GM23248 (cell line): ENCODE measurements around the gene TOR1B. TPM values are rescaled to one million over a fixed set of nuclear protein-coding genes. Genes with fewer than 3 reads are reported as not detected.
"Not testable (repeated sequence)": the region's sequence is repeated elsewhere in the genome, so short reads cannot be mapped to it uniquely, and the experiment has no call there.

ENCODE experiments used
- DNase-seq: peaks from one replicate; pipeline ENCODE4 v3.0.0-alpha.2; 2015
- H2AFZ ChIP-seq: fragments of 200-600 bp; sonication (generic); 2 replicates; pipeline ENCODE4 v1.6.1; 2016; ENCODE audit warnings: antibody characterized with exemption
- H3F3A ChIP-seq: fragments of 200-600 bp; sonication (generic); 2 replicates; pipeline ENCODE4 v1.6.1; 2016; ENCODE audit warnings: mild to moderate bottlenecking, antibody characterized with exemption, mixed run types; ENCODE audit not compliant: insufficient read depth
- H3K27ac ChIP-seq: fragments of 200-600 bp; sonication (generic); 2 replicates; pipeline ENCODE4 v1.5.1; 2016; ENCODE audit warnings: mild to moderate bottlenecking
- H3K27me3 ChIP-seq: fragments of 200-600 bp; sonication (generic); replicated peaks from 2 replicates; pipeline ENCODE4 v1.6.1; 2016; ENCODE audit warnings: mild to moderate bottlenecking; ENCODE audit not compliant: insufficient read depth
- H3K36me3 ChIP-seq: fragments of 200-600 bp; sonication (generic); 2 replicates; pipeline ENCODE4 v1.6.1; 2016; ENCODE audit warnings: low read depth, mild to moderate bottlenecking
- H3K4me1 ChIP-seq: fragments of 200-600 bp; sonication (generic); 2 replicates; pipeline ENCODE4 v1.6.1; 2016; ENCODE audit warnings: mild to moderate bottlenecking; ENCODE audit not compliant: insufficient read depth
- H3K4me2 ChIP-seq: fragments of 200-600 bp; sonication (generic); one replicate; pipeline ENCODE4 v1.6.1; 2016; ENCODE audit warnings: mild to moderate bottlenecking; ENCODE audit not compliant: unreplicated experiment
- H3K4me3 ChIP-seq: fragments of 200-600 bp; sonication (generic); 2 replicates; pipeline ENCODE4 v1.5.1; 2016; ENCODE audit warnings: mild to moderate bottlenecking
- H3K79me2 ChIP-seq: fragments of 200-600 bp; sonication (generic); 2 replicates; pipeline ENCODE4 v1.6.1; 2016; ENCODE audit warnings: mild to moderate bottlenecking; ENCODE audit not compliant: insufficient read depth
- H3K9ac ChIP-seq: fragments of 200-600 bp; sonication (generic); 2 replicates; pipeline ENCODE4 v1.6.1; 2016; ENCODE audit warnings: mild to moderate bottlenecking
- H3K9me2 ChIP-seq: fragments of 200-600 bp; sonication (generic); 2 replicates; pipeline ENCODE4 v1.6.1; 2016; ENCODE audit warnings: mixed run types, mild to moderate bottlenecking, moderate library complexity; ENCODE audit not compliant: insufficient read depth
- H3K9me3 ChIP-seq: fragments of 200-600 bp; sonication (generic); one replicate; pipeline ENCODE4 v1.6.1; 2017; ENCODE audit warnings: low read depth
- H4K20me1 ChIP-seq: fragments of 200-600 bp; sonication (generic); 2 replicates; pipeline ENCODE4 v1.6.0; 2016; ENCODE audit not compliant: insufficient read depth
- EZH2 ChIP-seq: fragments of 200-600 bp; sonication (generic); IDR thresholded peaks from 2 replicates; pipeline ENCODE4 v1.6.1; 2018; ENCODE audit warnings: antibody characterized with exemption, mild to moderate bottlenecking; ENCODE audit not compliant: insufficient read depth, poor library complexity, severe bottlenecking
- EZH2phosphoT487 ChIP-seq: fragments of 200-600 bp; sonication (generic); IDR thresholded peaks from 2 replicates; pipeline ENCODE4 v1.6.1; 2018; ENCODE audit warnings: antibody characterized with exemption, moderate library complexity, mild to moderate bottlenecking, low read depth; ENCODE audit not compliant: insufficient read depth
- WGBS, 2 experiments: methylation state at CpG; one replicate each; pipeline ENCODE4 v1.1.6; 2015 to 2017; ENCODE audit warnings: low lambda C conversion rate in 2 of 2, low coverage in 1 of 2; ENCODE audit errors: missing lambda C conversion rate in 2 of 2; 5-methylcytosine and 5-hydroxymethylcytosine counted together
- in situ Hi-C: fragments of 300-500 bp; cut with MboI; formaldehyde crosslinking; loops from 2 replicates; pipeline ENCODE4 v1.15.0; 2020
- polyA plus RNA-seq: library from polyadenylated mRNA; unstranded; fragments of >200 nt; fragmentation: Nextera tagmentation; extraction: Ambion mirVana; gene quantifications from 2 replicates; pipeline ENCODE4 v1.2.1, GENCODE V29; 2016
- total RNA-seq: library from RNA; depleted of rRNA; stranded (reverse); fragments of >200 nt; shearing (Covaris generic); gene quantifications from 2 replicates; pipeline ENCODE4 v1.2.3, GENCODE V29; 2014

The TOR1B gene
- total and polyA plus RNA-seq, 2 experiments from 2014 or later: 34.5 to 55.1 TPM

- no peaks in the 10 kb centered on the region for H3K79me2 ChIP-seq
- DNase-seq: no peak
- WGBS, 2 experiments: 73% methylated on average over 20 of the region's 20 CpGs
- H3K4me2 ChIP-seq: no peak overlapping the region
- in situ Hi-C loops: no loop called here
- no peaks in the 10 kb centered on the region for H4K20me1 ChIP-seq
- H3F3A ChIP-seq: peaks cover 12% of the 10 kb centered on the region
- no peak for TF ChIP-seq EZH2phosphoT487
- TF ChIP-seq EZH2: no peak
- no peaks in the 10 kb centered on the region for H3K9me2 ChIP-seq
- H3K36me3 ChIP-seq: no peaks in the 10 kb centered on the region
- H3K4me3 ChIP-seq: no peak overlapping the region
- H3K27me3 ChIP-seq: no peaks in the 10 kb centered on the region
- peaks cover 16% of the 10 kb centered on the region for H3K4me1 ChIP-seq
- no peak overlapping the region for H3K9ac ChIP-seq
- H3K27ac ChIP-seq: no peak overlapping the region
- H3K9me3 ChIP-seq: no peaks in the 10 kb centered on the region
- no peak overlapping the region for H2AFZ ChIP-seq
Observed at GRCh38 chr9:129774791-129775447, 28.1 kb upstream of the TOR1B start.

GRCh38 chr9:129775448-129775798 lies 27.6 kb upstream of the TOR1B start:
- WGBS, 2 experiments: 27 to 36% methylated on average over 2 of the region's 2 CpGs
- no peaks in the 10 kb centered on the region for H3K9me3 ChIP-seq
- H3K4me2 ChIP-seq: no peak overlapping the region
- H3K4me1 ChIP-seq: peaks cover 16% of the 10 kb centered on the region
- TF ChIP-seq EZH2 (no peak), EZH2phosphoT487 (no peak)
- no peaks in the 10 kb centered on the region for H3K9me2 ChIP-seq
- H3K79me2 ChIP-seq: no peaks in the 10 kb centered on the region
- H3K27ac ChIP-seq: no peak overlapping the region
- no peak overlapping the region for H2AFZ ChIP-seq
- in situ Hi-C loops: no loop called here
- no peaks in the 10 kb centered on the region for H3K36me3 ChIP-seq
- peaks cover 12% of the 10 kb centered on the region for H3F3A ChIP-seq
- no peaks in the 10 kb centered on the region for H4K20me1 ChIP-seq
- no peak overlapping the region for H3K4me3 ChIP-seq
- H3K9ac ChIP-seq: no peak overlapping the region
- DNase-seq: peak; percentile 16
- no peaks in the 10 kb centered on the region for H3K27me3 ChIP-seq

DNA sequence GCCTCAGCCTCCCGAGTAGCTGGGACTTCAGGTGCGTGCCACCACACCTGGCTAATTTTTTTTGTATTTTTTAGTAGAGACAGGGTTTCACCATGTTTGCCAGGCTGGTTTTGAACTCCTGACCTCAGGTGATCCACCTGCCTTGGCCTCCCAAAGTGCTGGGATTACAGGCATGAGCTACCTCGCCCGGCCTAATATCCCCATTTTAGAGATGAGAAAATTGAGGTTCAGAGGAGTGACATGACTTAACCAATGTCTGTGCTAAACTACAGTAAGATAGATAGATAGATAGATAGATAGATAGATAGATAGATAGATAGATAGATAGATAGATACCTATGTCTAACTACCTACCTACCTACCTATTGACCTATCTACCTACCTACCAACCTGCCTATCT lies 26.9 kb upstream of the TOR1B start:
- H3K9me3 ChIP-seq, H4K20me1 ChIP-seq, H3K4me3 ChIP-seq, H2AFZ ChIP-seq, H3K36me3 ChIP-seq, H3K27me3 ChIP-seq, H3K9me2 ChIP-seq, H3K79me2 ChIP-seq, in situ Hi-C loops, DNase-seq: not testable (repeated sequence)
- peak overlapping the region; percentile 71 for H3K4me2 ChIP-seq
- H3K4me1 ChIP-seq: peaks cover 16% of the 10 kb centered on the region
- peak overlapping the region; percentile 78 for H3K9ac ChIP-seq
- H3F3A ChIP-seq: peaks cover 12% of the 10 kb centered on the region
- 75 to 80% methylated on average over 4 of the region's 4 CpGs for WGBS, 2 experiments
- H3K27ac ChIP-seq: peak overlapping the region; percentile 90

GRCh38 chr9:129776566-129776937 lies 26.4 kb upstream of the TOR1B start:
- peak overlapping the region; percentile 78 for H3K9ac ChIP-seq
- H3K79me2 ChIP-seq: no peaks in the 10 kb centered on the region
- H3K9me2 ChIP-seq: no peaks in the 10 kb centered on the region
- H3K4me2 ChIP-seq: peak overlapping the region; percentile 71
- TF ChIP-seq EZH2phosphoT487: no peak
- no peak for TF ChIP-seq EZH2
- in situ Hi-C loops: no loop called here
- peak overlapping the region; percentile 90 for H3K27ac ChIP-seq
- no peaks in the 10 kb centered on the region for H3K27me3 ChIP-seq
- peak; percentile 66 for DNase-seq
- H3K4me3 ChIP-seq: 0 out of 2 replicates have a peak overlapping the region, but pooled peaks have one; percentile 19
- peaks cover 12% of the 10 kb centered on the region for H3F3A ChIP-seq
- H3K36me3 ChIP-seq: no peaks in the 10 kb centered on the region
- H3K9me3 ChIP-seq: no peaks in the 10 kb centered on the region
- H3K4me1 ChIP-seq: peaks cover 16% of the 10 kb centered on the region
- WGBS, 2 experiments: 29 to 31% methylated on average over 8 of the region's 8 CpGs
- H4K20me1 ChIP-seq: no peaks in the 10 kb centered on the region
- peak overlapping the region; percentile 25 for H2AFZ ChIP-seq
